K562 (cell line): ENCODE results near the gene CLSTN2.

ENCODE experiments used
- CEBPB ChIP-seq: fragments of 450-650 bp; IDR thresholded peaks from 2 replicates; pipeline ENCODE4 v1.6.1; 2016; ENCODE audit warnings: missing genetic modification characterization, missing compliant biosample characterization
- HDAC8 ChIP-seq: fragments of 450-650 bp; IDR thresholded peaks from 2 replicates; pipeline ENCODE4 v1.6.1; 2016; ENCODE audit warnings: mild to moderate bottlenecking, missing genetic modification characterization, moderate library complexity, missing compliant biosample characterization
- MTA1 ChIP-seq: fragments of 450-650 bp; IDR thresholded peaks from 2 replicates; pipeline ENCODE4 v1.6.1; 2017; ENCODE audit warnings: borderline replicate concordance
- MXI1 ChIP-seq: IDR thresholded peaks from 2 replicates; pipeline ENCODE4 v1.6.1; 2011; ENCODE audit warnings: low read depth, mild to moderate bottlenecking, improper control_type of control experiment, low read length
- SMARCB1 ChIP-seq: IDR thresholded peaks from 2 replicates; pipeline ENCODE4 v1.6.1; 2011; ENCODE audit warnings: improper control_type of control experiment, low read depth; ENCODE audit not compliant: insufficient read length
- TAF1 ChIP-seq: IDR thresholded peaks from 2 replicates; pipeline ENCODE4 v1.6.1; 2011; ENCODE audit warnings: mild to moderate bottlenecking, low read length, moderate library complexity; ENCODE audit not compliant: insufficient read depth, control insufficient read depth, severe bottlenecking; ENCODE audit errors: extremely low read depth
- ZNF24 ChIP-seq: fragments of 450-650 bp; IDR thresholded peaks from 2 replicates; pipeline ENCODE4 v1.6.1; 2016
- ZNF436 ChIP-seq: fragments of 250-450, 450-650 bp; sonication (Bioruptor Pico); formaldehyde crosslinking; IDR thresholded peaks from 2 replicates; pipeline ENCODE4 v1.7.0; 2020; ENCODE audit warnings: mild to moderate bottlenecking
- TF ChIP-seq, protein P1 (sequence below): fragments of 250-450 bp; sonication (Bioruptor Pico); IDR thresholded peaks from 2 replicates; pipeline ENCODE4 v1.8.0; 2022; ENCODE audit warnings: moderate library complexity, mild to moderate bottlenecking, inconsistent platforms
- TF ChIP-seq, protein P2 (sequence below), 2 experiments: fragments of 450-650 bp; formaldehyde crosslinking in 1 of 2; IDR thresholded peaks; 2 replicates each; pipeline versions ENCODE4 v1.4.0 to v1.6.1; 2014 to 2020; ENCODE audit warnings: mild to moderate bottlenecking in 2 of 2, borderline replicate concordance in 1 of 2, low read depth in 1 of 2

DNA sequence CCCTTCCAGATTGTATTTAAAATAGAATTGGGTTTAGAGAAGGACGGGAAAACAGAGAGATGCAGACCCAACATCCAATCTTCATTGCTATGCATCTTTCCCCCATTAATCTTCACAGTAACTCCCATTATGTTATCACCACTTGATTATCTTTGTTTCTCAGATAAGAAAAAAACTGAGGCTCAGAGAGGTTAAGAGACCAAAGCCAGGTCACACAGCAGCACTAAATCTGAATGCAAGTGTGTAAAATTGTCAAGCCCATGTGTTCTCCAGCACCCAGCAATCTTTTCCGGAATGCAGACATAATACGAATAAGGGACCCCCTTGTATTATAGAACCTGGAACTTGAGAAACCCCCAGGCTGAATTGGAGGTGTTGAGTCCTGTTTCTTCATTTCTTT, 662.4 kb downstream of the CLSTN2 start:
- TF ChIP-seq ZNF24 (no peak), MXI1 (no peak), MTA1 (no peak), SMARCB1 (no peak), TAF1 (no peak), ZNF436 (CRISPR knock-in tag) (no peak), HDAC8 (tag) (no peak), CEBPB (tag) (no peak)
- TF ChIP-seq, protein P1, sequence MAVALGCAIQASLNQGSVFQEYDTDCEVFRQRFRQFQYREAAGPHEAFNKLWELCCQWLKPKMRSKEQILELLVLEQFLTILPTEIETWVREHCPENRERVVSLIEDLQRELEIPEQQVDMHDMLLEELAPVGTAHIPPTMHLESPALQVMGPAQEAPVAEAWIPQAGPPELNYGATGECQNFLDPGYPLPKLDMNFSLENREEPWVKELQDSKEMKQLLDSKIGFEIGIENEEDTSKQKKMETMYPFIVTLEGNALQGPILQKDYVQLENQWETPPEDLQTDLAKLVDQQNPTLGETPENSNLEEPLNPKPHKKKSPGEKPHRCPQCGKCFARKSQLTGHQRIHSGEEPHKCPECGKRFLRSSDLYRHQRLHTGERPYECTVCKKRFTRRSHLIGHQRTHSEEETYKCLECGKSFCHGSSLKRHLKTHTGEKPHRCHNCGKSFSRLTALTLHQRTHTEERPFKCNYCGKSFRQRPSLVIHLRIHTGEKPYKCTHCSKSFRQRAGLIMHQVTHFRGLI (CRISPR knock-in tag) = no peak
- TF ChIP-seq, protein P2, sequence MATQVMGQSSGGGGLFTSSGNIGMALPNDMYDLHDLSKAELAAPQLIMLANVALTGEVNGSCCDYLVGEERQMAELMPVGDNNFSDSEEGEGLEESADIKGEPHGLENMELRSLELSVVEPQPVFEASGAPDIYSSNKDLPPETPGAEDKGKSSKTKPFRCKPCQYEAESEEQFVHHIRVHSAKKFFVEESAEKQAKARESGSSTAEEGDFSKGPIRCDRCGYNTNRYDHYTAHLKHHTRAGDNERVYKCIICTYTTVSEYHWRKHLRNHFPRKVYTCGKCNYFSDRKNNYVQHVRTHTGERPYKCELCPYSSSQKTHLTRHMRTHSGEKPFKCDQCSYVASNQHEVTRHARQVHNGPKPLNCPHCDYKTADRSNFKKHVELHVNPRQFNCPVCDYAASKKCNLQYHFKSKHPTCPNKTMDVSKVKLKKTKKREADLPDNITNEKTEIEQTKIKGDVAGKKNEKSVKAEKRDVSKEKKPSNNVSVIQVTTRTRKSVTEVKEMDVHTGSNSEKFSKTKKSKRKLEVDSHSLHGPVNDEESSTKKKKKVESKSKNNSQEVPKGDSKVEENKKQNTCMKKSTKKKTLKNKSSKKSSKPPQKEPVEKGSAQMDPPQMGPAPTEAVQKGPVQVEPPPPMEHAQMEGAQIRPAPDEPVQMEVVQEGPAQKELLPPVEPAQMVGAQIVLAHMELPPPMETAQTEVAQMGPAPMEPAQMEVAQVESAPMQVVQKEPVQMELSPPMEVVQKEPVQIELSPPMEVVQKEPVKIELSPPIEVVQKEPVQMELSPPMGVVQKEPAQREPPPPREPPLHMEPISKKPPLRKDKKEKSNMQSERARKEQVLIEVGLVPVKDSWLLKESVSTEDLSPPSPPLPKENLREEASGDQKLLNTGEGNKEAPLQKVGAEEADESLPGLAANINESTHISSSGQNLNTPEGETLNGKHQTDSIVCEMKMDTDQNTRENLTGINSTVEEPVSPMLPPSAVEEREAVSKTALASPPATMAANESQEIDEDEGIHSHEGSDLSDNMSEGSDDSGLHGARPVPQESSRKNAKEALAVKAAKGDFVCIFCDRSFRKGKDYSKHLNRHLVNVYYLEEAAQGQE (IDR thresholded peaks at IDR 0.05; ENCODE audit: borderline replicate concordance) = no peak
- TF ChIP-seq, protein P2 (CRISPR knock-in tag; IDR thresholded peaks at IDR 0.05; ENCODE audit: low read depth) = no peak
